SK-MEL-5 (cell line): ENCODE results near the gene STAB2. TPM values are rescaled to one million over a fixed set of nuclear protein-coding genes. Genes with fewer than 3 reads are reported as not detected.

Experiments used
- DNase-seq: peaks from one replicate; pipeline ENCODE4 v3.0.0-alpha.2; 2016; ENCODE audit warnings: low read depth, low spot score
- in situ Hi-C: cut with HindIII; loops from 2 replicates; pipeline ENCODE4 v1.10.0; 2016; ENCODE audit warnings: low sequenced_read_pairs, high pct_unique_total_duplicates, low pct_unique_long_range_greater_than_20kb
- total RNA-seq: library from RNA; depleted of rRNA; stranded (reverse); fragments of >200 nt; shearing (Covaris generic); gene quantifications from 2 replicates; pipeline ENCODE4 v1.2.3, GENCODE V29; 2014

Gene STAB2
- total RNA-seq, 1 experiment from 2014 or later, result not detected

GRCh38 chr12:103573185-103573584, 13.9 kb upstream of the STAB2 start:
- no peak for DNase-seq
- in situ Hi-C loops, result no loop called here

DNA sequence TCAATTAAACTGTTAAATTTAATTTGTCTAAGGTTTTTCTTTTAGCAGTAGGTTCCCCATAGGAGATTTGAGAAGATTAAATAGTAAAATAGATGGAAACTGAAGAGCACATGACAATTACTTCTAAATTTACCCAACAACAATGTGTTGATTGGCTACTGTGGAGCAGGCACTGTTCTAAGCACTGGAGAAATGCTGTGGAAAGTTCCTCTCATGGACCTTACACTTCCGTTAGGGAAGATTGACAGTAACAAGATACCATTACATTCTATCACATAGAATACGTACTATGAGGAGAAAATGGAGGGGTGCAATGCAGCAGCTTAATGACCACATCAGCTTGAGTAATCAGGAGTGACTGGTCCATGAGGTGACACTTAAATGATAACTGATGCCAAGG, 8.1 kb upstream of the STAB2 start:
- in situ Hi-C loops, result no loop called here

DNA sequence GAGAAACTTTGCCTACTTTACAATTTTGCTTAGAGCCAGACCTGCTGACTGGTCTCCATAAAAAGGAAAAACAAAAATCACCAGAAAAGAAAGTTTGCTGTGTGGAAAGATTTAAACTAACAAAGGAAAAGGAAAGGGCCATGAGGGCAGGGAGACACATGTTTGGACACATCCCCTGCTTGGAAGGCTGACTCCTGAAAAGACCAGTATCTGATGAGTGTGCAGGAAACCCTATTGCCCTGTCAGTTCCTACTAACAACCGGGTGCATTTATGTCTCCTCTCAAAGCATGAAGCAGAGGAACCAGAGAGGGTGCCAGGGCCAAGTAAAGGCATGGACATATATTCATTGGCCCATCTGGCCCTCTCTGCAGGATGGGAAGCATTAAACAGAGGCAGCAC, 7.0 kb upstream of the STAB2 start:
- DNase-seq, result no peak
- in situ Hi-C loops, result no loop called here

More for the DNA sequence above, 8.1 kb upstream of the STAB2 start:
- DNase-seq, result no peak

GRCh38 chr12:103583008-103583407, 4.1 kb upstream of the STAB2 start:
- in situ Hi-C loops, result no loop called here
- DNase-seq, result no peak

- in situ Hi-C loops, result no loop called here
These were observed 941 bp upstream of the STAB2 start for GRCh38 chr12:103586132-103586531.

GRCh38 chr12:103588680-103589079, 1.6 kb downstream of the STAB2 start:
- no peak for DNase-seq
- in situ Hi-C loops, result no loop called here

More at GRCh38 chr12:103586132-103586531, 941 bp upstream of the STAB2 start:
- DNase-seq, result peak; percentile 28

- no peak for DNase-seq
- in situ Hi-C loops, result no loop called here
These were observed 2.4 kb downstream of the STAB2 start for GRCh38 chr12:103589517-103589916.

- in situ Hi-C loops, result no loop called here
- DNase-seq, result no peak
These were observed 3.2 kb downstream of the STAB2 start for GRCh38 chr12:103590271-103590670.

DNA sequence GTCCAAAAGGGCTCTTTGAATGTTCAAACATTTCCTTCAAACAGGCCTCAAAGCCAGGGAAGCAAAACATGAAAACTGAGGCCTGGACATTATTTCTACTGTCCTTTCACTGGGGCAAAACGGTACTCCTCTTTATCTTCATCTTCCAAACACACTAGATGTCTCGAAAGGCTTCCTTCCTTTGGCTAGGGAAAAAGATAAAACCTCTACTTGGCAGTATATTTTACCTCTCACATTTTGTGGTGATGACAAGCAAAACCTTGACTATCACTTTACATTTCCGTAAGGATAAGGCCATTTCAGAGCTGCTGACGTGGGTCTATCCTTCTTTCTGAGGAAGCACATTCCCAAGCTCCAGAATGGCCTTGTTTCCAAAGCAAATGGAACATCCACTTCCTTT, 9.9 kb downstream of the STAB2 start:
- no peak for DNase-seq
- in situ Hi-C loops, result no loop called here

GRCh38 chr12:103599274-103599673, 12.2 kb downstream of the STAB2 start:
- DNase-seq, result no peak
- in situ Hi-C loops, result no loop called here

- DNase-seq, result no peak
- in situ Hi-C loops, result no loop called here
These were observed 14.1 kb downstream of the STAB2 start for GRCh38 chr12:103600967-103601728.

GRCh38 chr12:103620395-103620794, 33.3 kb downstream of the STAB2 start:
- in situ Hi-C loops, result no loop called here
- DNase-seq, result no peak

DNA sequence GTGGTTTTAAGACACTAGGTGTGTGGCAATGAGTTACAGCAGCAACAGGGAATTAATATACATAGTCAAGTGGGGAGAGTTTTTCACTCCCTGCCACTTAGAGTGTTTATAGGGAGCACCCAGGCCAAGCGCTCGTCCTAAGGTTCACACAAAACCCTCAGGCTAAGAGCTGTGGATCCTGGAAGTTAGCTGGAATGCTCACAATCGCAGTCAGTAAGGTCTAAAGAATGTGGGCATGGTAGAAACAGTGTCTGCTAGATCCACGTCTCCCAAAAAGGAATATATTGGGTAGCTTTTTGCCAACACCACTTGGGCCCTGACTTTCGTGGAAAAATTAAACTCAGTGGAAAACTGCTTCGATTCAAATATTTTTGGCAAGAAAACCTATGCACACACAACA, 36.6 kb downstream of the STAB2 start:
- DNase-seq, result no peak
- in situ Hi-C loops, result no loop called here

DNA sequence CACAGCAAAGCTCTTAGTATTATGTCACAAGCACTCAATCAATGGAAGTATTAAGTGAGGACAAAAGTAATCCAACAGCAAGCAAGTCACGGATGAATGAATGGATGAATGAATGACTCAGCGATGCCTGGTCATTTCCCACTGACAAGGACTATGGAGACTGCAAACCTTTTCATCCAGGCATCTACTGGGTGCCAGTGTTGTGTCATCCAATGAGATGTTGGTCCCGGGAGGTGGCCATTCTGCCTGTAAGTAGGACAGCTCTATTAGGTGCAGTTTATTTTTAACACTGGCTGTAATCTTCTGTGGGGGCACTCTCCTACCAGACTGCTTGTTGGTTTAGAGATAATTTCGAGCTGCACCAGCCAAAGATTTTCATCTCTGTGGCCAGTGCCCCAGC, 39.4 kb downstream of the STAB2 start:
- DNase-seq, result peak; percentile 33
- in situ Hi-C loops, result no loop called here

DNA sequence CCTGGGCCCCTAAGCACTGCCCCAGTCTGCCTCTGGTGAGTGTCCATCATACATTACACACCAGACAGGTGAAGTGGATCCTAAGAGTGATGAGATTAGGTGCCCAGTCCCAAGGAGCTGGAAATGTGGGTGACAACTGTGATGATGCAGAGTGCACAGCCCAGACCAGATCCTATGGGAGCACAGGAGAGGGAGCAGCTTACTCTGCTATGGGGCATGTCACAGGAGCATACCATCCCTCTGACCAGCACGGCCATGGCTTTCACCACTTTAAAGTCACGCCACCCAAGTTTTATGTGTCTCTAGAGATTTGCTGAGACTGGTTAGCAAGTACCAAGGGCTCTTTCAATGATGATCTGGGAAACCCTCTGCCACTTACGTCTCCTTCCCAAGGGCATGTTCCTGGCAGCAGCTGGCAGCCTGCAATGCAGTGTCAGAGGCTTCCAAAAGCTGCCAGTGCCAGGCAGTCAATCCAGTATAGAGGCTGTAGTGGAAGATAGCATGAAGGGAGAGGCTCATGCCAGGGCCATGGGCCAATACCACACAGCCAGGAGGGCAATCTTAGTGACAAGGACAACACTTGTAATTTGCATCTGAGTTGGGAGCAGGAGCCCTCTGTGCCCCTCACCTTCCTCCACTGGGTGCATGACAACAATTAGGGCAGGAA, 40.2 kb downstream of the STAB2 start:
- in situ Hi-C loops, result no loop called here

DNA sequence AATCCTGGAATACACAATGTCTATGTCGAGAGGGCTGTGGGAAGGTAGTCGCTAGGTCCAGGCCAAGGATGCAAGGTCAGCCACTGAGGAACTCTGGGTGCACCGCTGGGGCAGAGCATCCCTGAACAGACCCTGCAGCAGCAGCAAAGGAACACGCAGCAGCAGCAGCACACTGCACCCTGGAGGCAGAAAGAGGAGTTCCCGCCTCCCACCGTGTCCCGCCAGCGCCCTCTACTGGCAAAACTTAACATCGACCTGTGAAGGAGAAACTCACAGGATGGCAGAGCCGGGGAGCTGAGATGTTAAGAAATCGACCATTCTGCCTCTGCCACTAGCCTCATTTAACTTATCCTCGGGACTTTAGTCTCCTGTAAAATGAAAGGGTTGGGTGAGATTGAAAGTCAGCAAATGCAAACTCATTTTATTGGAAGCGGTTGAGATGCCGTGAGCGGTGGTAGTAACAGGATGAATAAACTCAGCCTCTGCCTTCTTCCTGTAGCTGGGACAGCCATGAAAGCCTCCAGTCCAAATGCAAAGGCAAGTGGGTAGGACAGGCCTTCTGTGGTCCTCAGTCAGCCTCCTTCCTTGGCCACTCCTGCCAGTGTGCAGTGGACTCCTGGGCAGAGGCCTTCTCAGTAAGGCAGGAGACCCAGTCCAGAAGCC, 45.6 kb downstream of the STAB2 start:
- in situ Hi-C loops, result no loop called here
- peak; percentile 90 for DNase-seq

More for the DNA sequence above, 40.2 kb downstream of the STAB2 start:
- no peak for DNase-seq

DNA sequence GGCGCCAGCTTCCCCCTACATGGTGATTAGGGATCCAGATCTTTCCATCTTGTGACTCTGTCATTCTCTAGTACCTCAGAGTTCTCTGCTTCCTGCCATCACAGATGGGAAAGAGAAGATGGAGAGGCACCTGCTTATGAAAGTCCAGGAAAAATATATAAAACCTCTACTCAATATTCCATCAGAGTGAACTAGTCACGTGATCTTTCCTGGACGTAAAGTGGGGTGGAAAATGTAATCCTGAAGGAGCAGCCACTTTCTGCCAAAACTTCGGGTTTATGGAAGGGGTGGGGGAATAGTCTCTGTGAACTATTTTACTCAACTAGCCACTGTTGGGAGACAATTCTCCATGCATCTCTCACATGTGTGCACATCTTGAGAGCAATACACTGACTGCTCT, 47.7 kb downstream of the STAB2 start:
- in situ Hi-C loops, result no loop called here

GRCh38 chr12:103635419-103635818, 48.3 kb downstream of the STAB2 start:
- no peak for DNase-seq
- in situ Hi-C loops, result no loop called here

More for the DNA sequence above, 47.7 kb downstream of the STAB2 start:
- DNase-seq, result no peak

GRCh38 chr12:103637021-103637420, 49.9 kb downstream of the STAB2 start:
- no peak for DNase-seq
- in situ Hi-C loops, result no loop called here
